ENCODE measurements around the gene RAP1A. TPM values are rescaled to one million over a fixed set of nuclear protein-coding genes. Genes with fewer than 3 reads are reported as not detected.

The RAP1A gene
- polyA plus RNA-seq, 1 of the 3 experiments (the other 2 are of a cell fraction) = 17.7 TPM

- Histone ChIP-seq H3K4me2 (peak overlapping the region; percentile 30; the same call in 1 of the 2 replicates), H3K4me1 (ENCODE audit: control insufficient read depth in 1 of 2, insufficient read depth in 2 of 2, low read depth in 1 of 2, low read length in 1 of 2) (peaks cover 7 to 13% of the 10 kb centered on the region in 2 experiments; a peak in 3 of 4 replicates), H3K9me3 (no peaks in the 10 kb centered on the region), H4K20me1 (ENCODE audit: insufficient read depth) (peaks cover 41% of the 10 kb centered on the region), H2AFZ (ENCODE audit: low read depth) (no peak overlapping the region), H3K79me2 (ENCODE audit: insufficient read depth) (peaks cover 75% of the 10 kb centered on the region), H3K4me3 (ENCODE audit: low read depth in 2 of 2, low read length in 1 of 2) (0 out of 4 replicates have a peak overlapping the region, but pooled peaks of 1 of the 2 experiments have one; percentile 1), H3F3A (replicated peaks; ENCODE audit: insufficient read depth) (peaks cover 6% of the 10 kb centered on the region), H3K36me3 (replicated peaks in 1 of 2; ENCODE audit: control insufficient read depth in 1 of 2, insufficient read depth in 2 of 2, low read length in 1 of 2) (no peaks in the 10 kb centered on the region), H3K27ac (ENCODE audit: low read depth in 2 of 2, low read length in 1 of 2) (no peak overlapping the region), H3K9ac (no peak overlapping the region), H3K9me2 (no peaks in the 10 kb centered on the region), H3K27me3 (ENCODE audit: insufficient read depth) (no peaks in the 10 kb centered on the region)
- DNase-seq = no peak
- CTCF ChIA-PET = interaction anchor here (0.7 to 1.0 kb wide), 2 partner anchors 147 to 148 kb away, joined by 4 read pairs; no protein-coding TSS in a partner anchor
- TF ChIP-seq MXI1 (IDR thresholded peaks at IDR 0.05; ENCODE audit: low read depth, low read length) (no peak), CTCF (IDR thresholded peaks at IDR 0.05) (no peak), FOXJ3 (CRISPR knock-in tag; IDR thresholded peaks at IDR 0.05) (no peak), MEF2A (IDR thresholded peaks at IDR 0.05; ENCODE audit: borderline replicate concordance, low read depth) (no peak), REST (IDR thresholded peaks at IDR 0.05; ENCODE audit: low read depth, low read length) (no peak), NRF1 (IDR thresholded peaks at IDR 0.05; ENCODE audit: low read depth, low read length) (no peak), ZBTB33 (IDR thresholded peaks at IDR 0.05; ENCODE audit: borderline replicate concordance, low read depth) (no peak)
- POLR2A ChIA-PET = no interaction called here
Observed at GRCh38 chr1:111622166-111622565, 2.6 kb downstream of the RAP1A start.

GRCh38 chr1:111624382-111624781, 4.8 kb downstream of the RAP1A start:
- 93% methylated on average over 2 of the region's 2 CpGs for WGBS (ENCODE audit: low lambda C conversion rate)
- Histone ChIP-seq H3K9me3 (no peaks in the 10 kb centered on the region), H3K36me3 (replicated peaks in 1 of 2; ENCODE audit: control insufficient read depth in 1 of 2, insufficient read depth in 2 of 2, low read length in 1 of 2) (no peaks in the 10 kb centered on the region), H3K9ac (no peak overlapping the region), H3F3A (replicated peaks; ENCODE audit: insufficient read depth) (peaks cover 6% of the 10 kb centered on the region), H3K27me3 (ENCODE audit: insufficient read depth) (no peaks in the 10 kb centered on the region), H3K27ac (ENCODE audit: low read depth in 2 of 2, low read length in 1 of 2) (no peak overlapping the region), H3K9me2 (no peaks in the 10 kb centered on the region), H3K4me2 (no peak overlapping the region), H3K79me2 (ENCODE audit: insufficient read depth) (peaks cover 96% of the 10 kb centered on the region), H3K4me3 (ENCODE audit: low read depth in 2 of 2, low read length in 1 of 2) (no peak overlapping the region), H4K20me1 (ENCODE audit: insufficient read depth) (peaks cover 49% of the 10 kb centered on the region), H3K4me1 (ENCODE audit: control insufficient read depth in 1 of 2, insufficient read depth in 2 of 2, low read depth in 1 of 2, low read length in 1 of 2) (peaks cover 7 to 8% of the 10 kb centered on the region in 2 experiments; a peak in 3 of 4 replicates), H2AFZ (ENCODE audit: low read depth) (no peak overlapping the region)
- CTCF ChIA-PET = interaction anchor here (1.3 kb wide), 1 partner anchor 31 kb away, joined by 3 read pairs; no protein-coding TSS in a partner anchor
- POLR2A ChIA-PET = no interaction called here
- TF ChIP-seq NRF1 (IDR thresholded peaks at IDR 0.05; ENCODE audit: low read depth, low read length) (no peak), MEF2A (IDR thresholded peaks at IDR 0.05; ENCODE audit: borderline replicate concordance, low read depth) (no peak), CTCF (IDR thresholded peaks at IDR 0.05) (no peak), USF2 (IDR thresholded peaks at IDR 0.05; ENCODE audit: borderline replicate concordance, low read depth, low read length) (no peak), CHD2 (IDR thresholded peaks at IDR 0.05; ENCODE audit: low read length, partially characterized antibody) (no peak), EZH2phosphoT487 (IDR thresholded peaks at IDR 0.05; ENCODE audit: borderline replicate concordance, low read depth) (no peak)
- no peak for DNase-seq
